ENCODE measurements around the gene NET1.

DNA sequence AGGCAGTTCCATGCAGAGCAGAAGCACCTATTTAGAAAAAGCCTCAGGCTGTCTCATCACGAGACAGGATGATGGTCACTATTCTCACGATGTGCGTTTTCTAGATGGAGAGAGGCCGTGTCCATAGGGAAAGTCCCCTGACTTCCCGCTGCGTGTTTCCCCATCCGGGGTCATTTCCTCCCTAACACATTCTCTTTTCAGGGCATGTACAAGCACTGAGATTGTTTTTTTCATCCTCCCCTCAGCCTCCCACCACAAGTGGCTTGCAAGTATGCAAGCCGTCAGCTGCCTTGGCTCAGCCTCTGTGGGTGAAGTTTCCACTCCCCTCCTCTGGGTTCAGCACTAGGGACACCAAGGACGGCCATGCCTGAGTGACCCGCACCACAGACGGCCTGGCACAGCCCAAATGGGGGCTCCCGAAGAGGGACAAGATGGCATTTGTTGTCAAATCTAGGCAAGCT is 89.7 kb downstream of the NET1 start:
- TF ChIP-seq EZH2 (IDR thresholded peaks at IDR 0.05; ENCODE audit: insufficient read depth, poor library complexity, severe bottlenecking) (no peak), EZH2phosphoT487 (IDR thresholded peaks at IDR 0.05; ENCODE audit: insufficient read depth, low read depth) (no peak)

Data from GM23248 (cell line).